HG02623 (cell line): ENCODE data around the gene CCNG1.

Experiments
- ATAC-seq: cut with Tn5 transposase; IDR thresholded peaks from one replicate; pipeline ENCODE4 v1.9.1; 2021; ENCODE audit warnings: moderate library complexity; ENCODE audit not compliant: unreplicated experiment

The CCNG1 gene

GRCh38 chr5:163489055-163489744 lies 51.8 kb downstream of the CCNG1 start:
- no peak for ATAC-seq

- ATAC-seq, result no peak
These were observed 52.3 kb downstream of the CCNG1 start for GRCh38 chr5:163489745-163490075.
